ENCODE data around the gene SZT2.

- TF ChIP-seq CTCF (conservative IDR thresholded peaks at IDR 0.05; ENCODE audit: low read depth, low read length) (no peak), EZH2 (IDR thresholded peaks at IDR 0.05; ENCODE audit: borderline replicate concordance, low read depth, low read length, poor library complexity, severe bottlenecking) (no peak)
Observed at GRCh38 chr1:43503534-43503933, 113.8 kb downstream of the SZT2 start.
